ENCODE data around the gene ANKHD1.

DNA sequence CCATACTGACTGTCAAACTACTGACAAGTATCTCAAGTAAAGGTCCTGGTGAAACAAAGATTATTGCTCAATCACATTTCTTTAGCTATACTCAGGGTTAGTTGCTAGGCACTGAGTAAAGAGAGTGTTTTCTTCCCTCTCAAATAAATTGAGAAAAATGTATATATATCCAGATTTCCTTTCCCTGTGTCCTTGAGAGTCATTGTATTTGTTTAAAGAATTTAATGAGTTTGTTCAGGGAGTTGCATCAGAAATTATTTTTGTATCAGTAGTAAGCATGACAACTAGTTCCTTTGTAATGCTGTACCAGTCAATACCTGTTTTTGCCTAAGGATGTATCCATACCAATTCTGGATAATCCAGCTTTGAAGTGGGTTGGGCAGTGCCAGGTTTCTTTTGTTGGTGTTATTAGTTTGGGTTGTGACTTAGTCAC lies 3.2 kb upstream of the ANKHD1 start:
- TF ChIP-seq POLR2A (IDR thresholded peaks at IDR 0.05) (no peak), CTCF (IDR thresholded peaks at IDR 0.05) (no peak)

Measured in breast epithelium (tissue), 3 donors.